ENCODE results near the gene RPS4Y1.
"Not testable (repeated sequence)": the region's sequence is repeated elsewhere in the genome, so short reads cannot be mapped to it uniquely, and the experiment has no call there.

The RPS4Y1 gene

GRCh38 chrY:2841471-2841893 is at the start of gene RPS4Y1:
RPS4Y1 (plus strand) TSS chrY:2841602; CDS start chrY:2841625, 23 bp downstream.
- peak within 1 kb of the TSS; percentile 96 for H3K4me3 Mint-ChIP-seq
- H3K4me1 Mint-ChIP-seq (ENCODE audit: low read depth), result peaks cover 37% of the 10 kb centered on the region
- peaks cover 12% of the 10 kb centered on the region for H3K36me3 Mint-ChIP-seq
- peak within 1 kb of the TSS; percentile 95 for H3K27ac Mint-ChIP-seq
- H3K9me3 Mint-ChIP-seq (ENCODE audit: low read depth), result no peaks in the 10 kb centered on the region
- no peaks in the 10 kb centered on the region for H3K27me3 Mint-ChIP-seq

- Mint-ChIP-seq H3K36me3 (no peaks in the 10 kb centered on the region), H3K9me3 (ENCODE audit: low read depth) (no peaks in the 10 kb centered on the region), H3K27me3 (no peaks in the 10 kb centered on the region), H3K27ac (no peak overlapping the region), H3K4me1 (ENCODE audit: low read depth) (no peaks in the 10 kb centered on the region), H3K4me3 (no peak overlapping the region)
Measured at GRCh38 chrY:2796977-2797523, 44.4 kb upstream of the RPS4Y1 start.

GRCh38 chrY:2797991-2798390 is 43.4 kb upstream of the RPS4Y1 start:
- Mint-ChIP-seq H3K36me3 (no peaks in the 10 kb centered on the region), H3K27me3 (no peaks in the 10 kb centered on the region), H3K9me3 (ENCODE audit: low read depth) (no peaks in the 10 kb centered on the region), H3K27ac (no peak overlapping the region), H3K4me1 (ENCODE audit: low read depth) (peaks cover 3% of the 10 kb centered on the region), H3K4me3 (no peak overlapping the region)

GRCh38 chrY:2800246-2800645 is 41.2 kb upstream of the RPS4Y1 start:
- Mint-ChIP-seq H3K27me3 (no peaks in the 10 kb centered on the region), H3K36me3 (no peaks in the 10 kb centered on the region), H3K9me3 (ENCODE audit: low read depth) (no peaks in the 10 kb centered on the region), H3K27ac (no peak overlapping the region), H3K4me3 (no peak overlapping the region), H3K4me1 (ENCODE audit: low read depth) (peaks cover 3% of the 10 kb centered on the region)

GRCh38 chrY:2817146-2817896 is 24.1 kb upstream of the RPS4Y1 start:
- not testable (repeated sequence) for H3K27me3 Mint-ChIP-seq; H3K4me1 Mint-ChIP-seq (ENCODE audit: low read depth); H3K27ac Mint-ChIP-seq; H3K36me3 Mint-ChIP-seq; H3K9me3 Mint-ChIP-seq (ENCODE audit: low read depth); H3K4me3 Mint-ChIP-seq

GRCh38 chrY:2824471-2824870 is 16.9 kb upstream of the RPS4Y1 start:
- H3K9me3 Mint-ChIP-seq (ENCODE audit: low read depth), result no peaks in the 10 kb centered on the region
- H3K4me1 Mint-ChIP-seq (ENCODE audit: low read depth), result no peaks in the 10 kb centered on the region
- H3K36me3 Mint-ChIP-seq, result no peaks in the 10 kb centered on the region
- no peak overlapping the region for H3K27ac Mint-ChIP-seq
- H3K27me3 Mint-ChIP-seq, result no peaks in the 10 kb centered on the region
- no peak overlapping the region for H3K4me3 Mint-ChIP-seq

GRCh38 chrY:2828497-2828896 is 12.9 kb upstream of the RPS4Y1 start:
- Mint-ChIP-seq H3K27me3 (peaks cover 7% of the 10 kb centered on the region), H3K27ac (no peak overlapping the region), H3K9me3 (ENCODE audit: low read depth) (no peaks in the 10 kb centered on the region), H3K4me1 (ENCODE audit: low read depth) (no peaks in the 10 kb centered on the region), H3K36me3 (no peaks in the 10 kb centered on the region), H3K4me3 (no peak overlapping the region)

- no peaks in the 10 kb centered on the region for H3K4me1 Mint-ChIP-seq (ENCODE audit: low read depth)
- no peak overlapping the region for H3K4me3 Mint-ChIP-seq
- no peaks in the 10 kb centered on the region for H3K9me3 Mint-ChIP-seq (ENCODE audit: low read depth)
- no peak overlapping the region for H3K27ac Mint-ChIP-seq
- H3K27me3 Mint-ChIP-seq, result peaks cover 13% of the 10 kb centered on the region
- no peaks in the 10 kb centered on the region for H3K36me3 Mint-ChIP-seq
Measured at GRCh38 chrY:2835230-2835629, 6.2 kb upstream of the RPS4Y1 start.

- no peak overlapping the region for H3K4me3 Mint-ChIP-seq
- H3K36me3 Mint-ChIP-seq, result no peaks in the 10 kb centered on the region
Measured at GRCh38 chrY:2837078-2837477, 4.3 kb upstream of the RPS4Y1 start.

GRCh38 chrY:2837932-2838331 is 3.5 kb upstream of the RPS4Y1 start:
- Mint-ChIP-seq H3K4me3 (no peak overlapping the region), H3K9me3 (ENCODE audit: low read depth) (no peaks in the 10 kb centered on the region), H3K27ac (no peak overlapping the region), H3K4me1 (ENCODE audit: low read depth) (peaks cover 5% of the 10 kb centered on the region), H3K27me3 (peaks cover 6% of the 10 kb centered on the region), H3K36me3 (no peaks in the 10 kb centered on the region)

More at GRCh38 chrY:2837078-2837477, 4.3 kb upstream of the RPS4Y1 start:
- H3K27me3 Mint-ChIP-seq, result peaks cover 9% of the 10 kb centered on the region
- H3K27ac Mint-ChIP-seq, result no peak overlapping the region
- H3K4me1 Mint-ChIP-seq (ENCODE audit: low read depth), result peaks cover 5% of the 10 kb centered on the region
- H3K9me3 Mint-ChIP-seq (ENCODE audit: low read depth), result no peaks in the 10 kb centered on the region

- H3K27ac Mint-ChIP-seq, result peak overlapping the region; percentile 61
- H3K27me3 Mint-ChIP-seq, result no peaks in the 10 kb centered on the region
- peaks cover 14% of the 10 kb centered on the region for H3K36me3 Mint-ChIP-seq
- peak overlapping the region; percentile 96 for H3K4me3 Mint-ChIP-seq
- H3K4me1 Mint-ChIP-seq (ENCODE audit: low read depth), result peaks cover 74% of the 10 kb centered on the region
- no peaks in the 10 kb centered on the region for H3K9me3 Mint-ChIP-seq (ENCODE audit: low read depth)
Measured at GRCh38 chrY:2846791-2847190, 5.4 kb downstream of the RPS4Y1 start.

- H3K27me3 Mint-ChIP-seq, result no peaks in the 10 kb centered on the region
- peak overlapping the region; percentile 76 for H3K27ac Mint-ChIP-seq
Measured at GRCh38 chrY:2848384-2848783, 7.0 kb downstream of the RPS4Y1 start.

GRCh38 chrY:2849368-2849767 is 8.0 kb downstream of the RPS4Y1 start:
- Mint-ChIP-seq H3K4me3 (peak overlapping the region; percentile 42), H3K27ac (no peak overlapping the region), H3K36me3 (peaks cover 7% of the 10 kb centered on the region)

More at GRCh38 chrY:2848384-2848783, 7.0 kb downstream of the RPS4Y1 start:
- peaks cover 11% of the 10 kb centered on the region for H3K36me3 Mint-ChIP-seq
- H3K4me1 Mint-ChIP-seq (ENCODE audit: low read depth), result peaks cover 85% of the 10 kb centered on the region
- H3K9me3 Mint-ChIP-seq (ENCODE audit: low read depth), result no peaks in the 10 kb centered on the region
- H3K4me3 Mint-ChIP-seq, result peak overlapping the region; percentile 96

GRCh38 chrY:2854145-2854774 is 12.9 kb downstream of the RPS4Y1 start:
- H3K27ac Mint-ChIP-seq, result peak overlapping the region; percentile 79
- no peaks in the 10 kb centered on the region for H3K9me3 Mint-ChIP-seq (ENCODE audit: low read depth)
- H3K4me3 Mint-ChIP-seq, result peak overlapping the region; percentile 61
- peaks cover 78% of the 10 kb centered on the region for H3K4me1 Mint-ChIP-seq (ENCODE audit: low read depth)
- H3K36me3 Mint-ChIP-seq, result peaks cover 9% of the 10 kb centered on the region
- H3K27me3 Mint-ChIP-seq, result no peaks in the 10 kb centered on the region

More at GRCh38 chrY:2849368-2849767, 8.0 kb downstream of the RPS4Y1 start:
- no peaks in the 10 kb centered on the region for H3K9me3 Mint-ChIP-seq (ENCODE audit: low read depth)
- H3K27me3 Mint-ChIP-seq, result no peaks in the 10 kb centered on the region
- H3K4me1 Mint-ChIP-seq (ENCODE audit: low read depth), result peaks cover 82% of the 10 kb centered on the region

GRCh38 chrY:2857068-2857467 is 15.7 kb downstream of the RPS4Y1 start:
- Mint-ChIP-seq H3K36me3 (peaks cover 13% of the 10 kb centered on the region), H3K4me1 (ENCODE audit: low read depth) (peaks cover 79% of the 10 kb centered on the region), H3K4me3 (peak overlapping the region; percentile 54), H3K27ac (peak overlapping the region; percentile 41), H3K9me3 (ENCODE audit: low read depth) (no peaks in the 10 kb centered on the region), H3K27me3 (no peaks in the 10 kb centered on the region)

All from activated naive CD8-positive, alpha-beta T cell (primary cell).